ENCODE data around the gene NID2. TPM values are rescaled to one million over a fixed set of nuclear protein-coding genes. Genes with fewer than 3 reads are reported as not detected.
A peak's percentile ranks its signal among the peaks of the same experiment; 100 is the strongest.

Gene NID2
- total and polyA plus RNA-seq, 10 donors: 0.33 to 10.8 (median 3.4) TPM

DNA sequence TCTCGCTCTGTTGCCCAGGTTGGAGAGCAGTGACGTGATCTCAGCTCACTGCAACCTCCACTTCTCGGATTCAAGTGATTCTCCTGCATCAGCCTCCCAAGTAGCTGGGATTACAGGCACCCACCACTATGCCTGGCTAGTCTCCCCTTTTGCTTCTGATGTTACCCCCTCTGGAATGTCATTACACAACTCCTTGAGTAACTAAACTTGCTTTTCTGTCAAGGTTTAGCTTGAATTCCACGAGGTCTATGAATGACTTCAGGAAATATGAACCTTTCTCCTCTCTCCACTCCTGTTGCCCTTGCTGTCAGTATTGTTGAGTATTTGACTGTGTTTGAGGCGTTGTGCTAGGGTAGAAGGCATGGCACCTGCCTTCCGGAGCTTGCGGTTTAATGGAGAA is 96.3 kb downstream of the NID2 start:
- DNase-seq: no peak
- Histone ChIP-seq H3K4me3 (no peak overlapping the region), H3K27ac (no peak overlapping the region), H3K36me3 (peaks cover 0 to 34% (median 0%) of the 10 kb centered on the region in 6 donors), H3K9me3 (no peaks in the 10 kb centered on the region), H3K4me1 (peaks cover 0 to 14% (median 0%) of the 10 kb centered on the region in 6 donors), H3K27me3 (replicated peaks in 1 of 7) (no peaks in the 10 kb centered on the region)
- TF ChIP-seq, protein P1, sequence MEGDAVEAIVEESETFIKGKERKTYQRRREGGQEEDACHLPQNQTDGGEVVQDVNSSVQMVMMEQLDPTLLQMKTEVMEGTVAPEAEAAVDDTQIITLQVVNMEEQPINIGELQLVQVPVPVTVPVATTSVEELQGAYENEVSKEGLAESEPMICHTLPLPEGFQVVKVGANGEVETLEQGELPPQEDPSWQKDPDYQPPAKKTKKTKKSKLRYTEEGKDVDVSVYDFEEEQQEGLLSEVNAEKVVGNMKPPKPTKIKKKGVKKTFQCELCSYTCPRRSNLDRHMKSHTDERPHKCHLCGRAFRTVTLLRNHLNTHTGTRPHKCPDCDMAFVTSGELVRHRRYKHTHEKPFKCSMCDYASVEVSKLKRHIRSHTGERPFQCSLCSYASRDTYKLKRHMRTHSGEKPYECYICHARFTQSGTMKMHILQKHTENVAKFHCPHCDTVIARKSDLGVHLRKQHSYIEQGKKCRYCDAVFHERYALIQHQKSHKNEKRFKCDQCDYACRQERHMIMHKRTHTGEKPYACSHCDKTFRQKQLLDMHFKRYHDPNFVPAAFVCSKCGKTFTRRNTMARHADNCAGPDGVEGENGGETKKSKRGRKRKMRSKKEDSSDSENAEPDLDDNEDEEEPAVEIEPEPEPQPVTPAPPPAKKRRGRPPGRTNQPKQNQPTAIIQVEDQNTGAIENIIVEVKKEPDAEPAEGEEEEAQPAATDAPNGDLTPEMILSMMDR (IDR thresholded peaks at IDR 0.05 in 8 of 11, conservative IDR thresholded peaks at IDR 0.05 in 3 of 11): no peak
- TF ChIP-seq POLR2AphosphoS5 (IDR thresholded peaks at IDR 0.05) (no peak), POLR2A (IDR thresholded peaks at IDR 0.05) (no peak)
- WGBS, 5 donors: 92 to 96% (median 94%) methylated on average over 7 of the region's 7 CpGs
- intact Hi-C loops (cut with DNase I; ENCODE audit: low total_unique reads): no loop called here

DNA sequence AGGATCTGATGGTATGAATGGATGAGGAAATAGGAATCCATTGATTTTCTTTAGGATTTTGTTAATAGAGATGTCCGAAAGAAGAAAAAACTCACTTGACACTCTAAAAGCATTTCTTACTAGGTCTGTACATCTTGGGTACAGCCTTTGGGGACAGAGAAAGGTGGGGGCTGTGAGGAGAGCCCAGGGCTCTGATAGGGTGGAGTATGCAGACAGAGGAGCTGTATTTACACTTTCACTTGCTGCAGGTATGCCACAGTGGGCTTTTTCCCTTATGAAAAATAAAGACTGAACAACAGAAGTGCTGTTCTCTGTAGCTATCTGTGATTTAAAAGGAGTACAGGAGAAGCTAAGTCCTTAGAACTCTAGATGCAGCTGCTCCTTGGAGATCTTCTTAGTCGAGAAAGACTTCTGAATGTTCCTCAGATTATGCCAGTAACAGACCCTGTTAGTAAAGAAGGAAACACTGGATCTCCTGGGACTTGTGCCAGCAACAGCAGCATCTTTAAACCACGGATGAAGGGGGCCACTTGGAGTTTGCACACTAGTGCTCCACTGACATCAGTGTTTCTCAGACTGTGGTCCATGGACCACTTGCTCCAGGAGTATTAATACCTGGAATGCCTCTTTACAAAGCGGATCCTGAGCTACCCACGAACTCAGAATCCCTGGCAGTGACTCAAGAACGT is 98.9 kb downstream of the NID2 start:
- Histone ChIP-seq H3K4me3 (no peak overlapping the region), H3K4me1 (peaks cover 0 to 14% (median 0%) of the 10 kb centered on the region in 6 donors), H3K27ac (no peak overlapping the region), H3K36me3 (peaks cover 0 to 57% (median 2%) of the 10 kb centered on the region in 6 donors), H3K9me3 (no peaks in the 10 kb centered on the region), H3K27me3 (replicated peaks in 1 of 7) (no peaks in the 10 kb centered on the region)
- WGBS, 5 donors: 65 to 80% (median 72%) methylated on average over 5 to 6 of the region's 6 CpGs
- TF ChIP-seq POLR2A (IDR thresholded peaks at IDR 0.05): no peak
- no peak for TF ChIP-seq POLR2AphosphoS5 (IDR thresholded peaks at IDR 0.05)
- TF ChIP-seq, protein P1 (IDR thresholded peaks at IDR 0.05 in 8 of 11, conservative IDR thresholded peaks at IDR 0.05 in 3 of 11): no peak
- DNase-seq: no peak
- intact Hi-C loops (cut with DNase I; ENCODE audit: low total_unique reads): loop anchor here (10.0 kb wide), 1 partner anchor 105 kb away; the partner anchor contains the start of gene GNG2

DNA sequence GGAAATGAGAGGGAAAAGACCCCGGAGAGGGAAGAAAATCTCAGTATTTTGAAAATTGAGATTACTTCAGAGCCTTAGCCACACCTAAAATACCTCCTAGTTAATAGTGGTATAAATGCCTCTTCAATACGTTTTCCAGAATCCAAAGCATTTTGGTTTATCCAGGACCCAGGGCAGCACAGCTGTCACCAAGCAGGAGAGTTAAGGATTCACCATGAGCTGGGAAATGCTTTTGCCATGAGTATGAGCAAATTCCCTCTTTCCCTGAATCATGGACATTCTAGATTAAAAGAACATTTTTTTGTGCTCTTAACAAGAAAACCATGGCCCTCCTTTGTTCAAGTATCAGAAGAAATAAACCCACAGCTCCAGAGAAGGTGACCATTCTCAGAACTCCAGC is 101.3 kb downstream of the NID2 start:
- intact Hi-C loops (cut with DNase I; ENCODE audit: low total_unique reads): loop anchor here (10.0 kb wide), 1 partner anchor 103 kb away; the partner anchor contains the start of gene GNG2
- TF ChIP-seq, protein P1 (IDR thresholded peaks at IDR 0.05 in 8 of 11, conservative IDR thresholded peaks at IDR 0.05 in 3 of 11): no peak
- TF ChIP-seq POLR2A (IDR thresholded peaks at IDR 0.05): no peak
- no peak for TF ChIP-seq POLR2AphosphoS5 (IDR thresholded peaks at IDR 0.05)
- no peak for DNase-seq
- no peak overlapping the region for H3K27ac ChIP-seq
- no peaks in the 10 kb centered on the region for H3K9me3 ChIP-seq
- H3K36me3 ChIP-seq: peaks cover 0 to 63% (median 5%) of the 10 kb centered on the region in 6 donors
- WGBS, 5 donors: 89 to 93% (median 90%) methylated on average over 2 of the region's 2 CpGs
- peaks cover 0 to 29% (median 7%) of the 10 kb centered on the region in 6 donors for H3K4me1 ChIP-seq
- H3K4me3 ChIP-seq: no peak overlapping the region
- no peaks in the 10 kb centered on the region for H3K27me3 ChIP-seq (replicated peaks in 1 of 7)

- Histone ChIP-seq H3K9me3 (peaks cover 0 to 20% (median 16%) of the 10 kb centered on the region in 8 donors), H3K4me3 (peak overlapping the region in 1 of 8 donors; percentile 16), H3K27ac (peak overlapping the region in 6 of 8 donors; percentile 3 to 41 (median 24)), H3K36me3 (peaks cover 0 to 59% (median 17%) of the 10 kb centered on the region in 6 donors), H3K27me3 (replicated peaks in 1 of 7) (no peaks in the 10 kb centered on the region), H3K4me1 (peaks cover 0 to 32% (median 11%) of the 10 kb centered on the region in 6 donors)
- intact Hi-C loops (cut with DNase I; ENCODE audit: low total_unique reads): loop anchor here (10.0 kb wide), 1 partner anchor 98 kb away; the partner anchor contains the start of gene GNG2
- 19 to 31% (median 24%) methylated on average over 4 of the region's 4 CpGs for WGBS, 5 donors
- DNase-seq: no peak
- no peak for TF ChIP-seq POLR2AphosphoS5 (IDR thresholded peaks at IDR 0.05)
- TF ChIP-seq, protein P1 (IDR thresholded peaks at IDR 0.05 in 8 of 11, conservative IDR thresholded peaks at IDR 0.05 in 3 of 11): no peak
- TF ChIP-seq POLR2A (IDR thresholded peaks at IDR 0.05): no peak
Measured at GRCh38 chr14:51963286-51963685, 105.6 kb downstream of the NID2 start.

Measured in spleen (tissue), 11 donors.